Activated CD8-positive, alpha-beta memory T cell treated with anti-CD3 and anti-CD28 coated beads for 36 hours (primary cell): ENCODE measurements around the gene CUX1. TPM values are rescaled to one million over a fixed set of nuclear protein-coding genes. Genes with fewer than 3 reads are reported as not detected.
"Not testable (repeated sequence)": the region's sequence is repeated elsewhere in the genome, so short reads cannot be mapped to it uniquely, and the experiment has no call there.

Experiments used
- CTCF ChIA-PET: fragments of 350-600 bp; sonication (Branson Sonifier 250); formaldehyde crosslinking; loops from one replicate; lab custom pipeline; 2021; ENCODE audit warnings: antibody characterized with exemption; lab: Charles Lee
- POLR2A ChIA-PET: fragments of 350-600 bp; sonication (Branson Sonifier 250); formaldehyde crosslinking; loops from one replicate; lab custom pipeline; 2021; ENCODE audit warnings: antibody characterized with exemption; lab: Charles Lee
- total RNA-seq, 2 experiments: library from RNA; stranded (reverse); gene quantifications; one replicate each; pipeline ENCODE4 v1.2.3, GENCODE V29; 2021

The CUX1 gene
- total RNA-seq, 2 experiments from 2014 or later: 21.1 to 23.2 TPM

GRCh38 chr7:102115931-102116330 is 298.5 kb downstream of the CUX1 start:
- ChIA-PET CTCF (no interaction called here), POLR2A (no interaction called here)

- POLR2A ChIA-PET: no interaction called here
- CTCF ChIA-PET: no interaction called here
Measured at GRCh38 chr7:102117743-102118142, 300.3 kb downstream of the CUX1 start.

- CTCF ChIA-PET: interaction anchor here (0.6 kb wide), 1 partner anchor 150 kb away, joined by 3 read pairs; no protein-coding TSS in a partner anchor
Measured at GRCh38 chr7:102119213-102119651, 301.8 kb downstream of the CUX1 start.

GRCh38 chr7:102119925-102120324 is 302.5 kb downstream of the CUX1 start:
- POLR2A ChIA-PET: no interaction called here
- CTCF ChIA-PET: no interaction called here

More at GRCh38 chr7:102119213-102119651, 301.8 kb downstream of the CUX1 start:
- POLR2A ChIA-PET: no interaction called here

- POLR2A ChIA-PET: no interaction called here
- CTCF ChIA-PET: no interaction called here
Measured at GRCh38 chr7:102120666-102121195, 303.3 kb downstream of the CUX1 start.

GRCh38 chr7:102122026-102122425 is 304.6 kb downstream of the CUX1 start:
- POLR2A ChIA-PET: no interaction called here
- CTCF ChIA-PET: no interaction called here

GRCh38 chr7:102125127-102125596 is 307.7 kb downstream of the CUX1 start:
- POLR2A ChIA-PET: no interaction called here
- CTCF ChIA-PET: no interaction called here

- CTCF ChIA-PET: no interaction called here
Measured at GRCh38 chr7:102128303-102128702, 310.9 kb downstream of the CUX1 start.

GRCh38 chr7:102129636-102130370 is 312.4 kb downstream of the CUX1 start:
- ChIA-PET POLR2A (no interaction called here), CTCF (no interaction called here)

More at GRCh38 chr7:102128303-102128702, 310.9 kb downstream of the CUX1 start:
- POLR2A ChIA-PET: no interaction called here

GRCh38 chr7:102132209-102132752 is 314.9 kb downstream of the CUX1 start:
- POLR2A ChIA-PET: no interaction called here
- CTCF ChIA-PET: no interaction called here

GRCh38 chr7:102138676-102139075 is 321.2 kb downstream of the CUX1 start:
- CTCF ChIA-PET: no interaction called here
- POLR2A ChIA-PET: no interaction called here

- POLR2A ChIA-PET: no interaction called here
- CTCF ChIA-PET: no interaction called here
Measured at GRCh38 chr7:102140952-102141370, 323.5 kb downstream of the CUX1 start.

- POLR2A ChIA-PET, CTCF ChIA-PET: not testable (repeated sequence)
Measured at GRCh38 chr7:102142433-102142832, 325.0 kb downstream of the CUX1 start.

GRCh38 chr7:102146122-102146521 is 328.7 kb downstream of the CUX1 start:
- ChIA-PET POLR2A (no interaction called here), CTCF (no interaction called here)

GRCh38 chr7:102147008-102147407 is 329.6 kb downstream of the CUX1 start:
- ChIA-PET CTCF (no interaction called here), POLR2A (no interaction called here)

- POLR2A ChIA-PET: no interaction called here
- CTCF ChIA-PET: no interaction called here
Measured at GRCh38 chr7:102148799-102149198, 331.4 kb downstream of the CUX1 start.

- CTCF ChIA-PET: no interaction called here
Measured at GRCh38 chr7:102149416-102149815, 332.0 kb downstream of the CUX1 start.

GRCh38 chr7:102150266-102150665 is 332.8 kb downstream of the CUX1 start:
- CTCF ChIA-PET: no interaction called here

More at GRCh38 chr7:102149416-102149815, 332.0 kb downstream of the CUX1 start:
- POLR2A ChIA-PET: no interaction called here

GRCh38 chr7:102152672-102153598 is 335.5 kb downstream of the CUX1 start:
- ChIA-PET POLR2A (no interaction called here), CTCF (no interaction called here)

More at GRCh38 chr7:102150266-102150665, 332.8 kb downstream of the CUX1 start:
- POLR2A ChIA-PET: no interaction called here

GRCh38 chr7:102153599-102153946 is 336.1 kb downstream of the CUX1 start:
- POLR2A ChIA-PET: no interaction called here

More at GRCh38 chr7:102153599-102153946, 336.1 kb downstream of the CUX1 start:
- CTCF ChIA-PET: no interaction called here
